B cell (primary cell): ENCODE data around the gene SELE.

ENCODE experiments used
- EZH2 ChIP-seq: IDR thresholded peaks from 2 replicates; pipeline ENCODE4 v1.6.1; 2012; ENCODE audit warnings: borderline replicate concordance, low read depth, mild to moderate bottlenecking, moderate library complexity, low read length; ENCODE audit not compliant: insufficient read depth, poor library complexity, severe bottlenecking
- TF ChIP-seq, protein P1 (sequence below): fragments of 200-600 bp; IDR thresholded peaks from one replicate; pipeline ENCODE4 v1.8.0; 2022; ENCODE audit warnings: antibody characterized with exemption, mild to moderate bottlenecking

DNA sequence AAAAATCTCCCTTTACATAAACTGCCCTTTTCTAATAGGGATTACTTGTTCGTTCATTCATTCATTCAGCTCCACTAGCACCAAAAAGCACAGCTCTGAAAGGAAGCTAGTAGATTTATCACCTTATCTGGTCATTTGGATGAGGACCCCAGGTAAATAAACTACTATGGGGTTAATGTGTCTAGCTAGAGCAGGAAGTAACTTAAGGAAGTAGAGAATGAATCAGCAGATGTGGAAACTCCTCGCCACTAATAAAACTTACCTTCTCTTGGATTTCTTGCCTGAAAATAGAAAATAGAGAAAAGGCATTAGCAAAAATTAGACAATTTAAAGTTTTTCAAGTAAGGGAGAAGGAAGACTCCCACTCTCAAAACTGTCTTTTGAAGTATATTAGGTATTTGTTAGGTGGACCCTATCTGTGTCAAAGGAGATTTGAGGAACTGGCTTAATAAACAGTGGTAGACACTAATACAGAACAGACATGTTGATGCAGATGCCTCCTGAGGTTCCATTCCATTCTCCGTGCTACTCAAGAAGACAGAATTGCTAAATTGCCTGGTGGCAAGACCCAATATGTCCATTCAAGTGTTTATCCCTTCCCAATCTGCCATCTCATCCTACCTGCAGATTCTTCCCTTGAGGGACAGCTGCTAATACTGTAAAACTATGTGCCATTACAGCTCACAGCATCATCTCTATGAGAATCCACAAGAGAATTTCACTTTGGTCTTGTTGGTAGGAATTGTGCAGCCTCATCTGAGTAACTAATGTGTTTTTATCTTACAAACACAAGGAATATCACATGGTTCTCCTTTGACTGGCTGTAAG, 37.4 kb downstream of the SELE start:
- TF ChIP-seq, protein P1, sequence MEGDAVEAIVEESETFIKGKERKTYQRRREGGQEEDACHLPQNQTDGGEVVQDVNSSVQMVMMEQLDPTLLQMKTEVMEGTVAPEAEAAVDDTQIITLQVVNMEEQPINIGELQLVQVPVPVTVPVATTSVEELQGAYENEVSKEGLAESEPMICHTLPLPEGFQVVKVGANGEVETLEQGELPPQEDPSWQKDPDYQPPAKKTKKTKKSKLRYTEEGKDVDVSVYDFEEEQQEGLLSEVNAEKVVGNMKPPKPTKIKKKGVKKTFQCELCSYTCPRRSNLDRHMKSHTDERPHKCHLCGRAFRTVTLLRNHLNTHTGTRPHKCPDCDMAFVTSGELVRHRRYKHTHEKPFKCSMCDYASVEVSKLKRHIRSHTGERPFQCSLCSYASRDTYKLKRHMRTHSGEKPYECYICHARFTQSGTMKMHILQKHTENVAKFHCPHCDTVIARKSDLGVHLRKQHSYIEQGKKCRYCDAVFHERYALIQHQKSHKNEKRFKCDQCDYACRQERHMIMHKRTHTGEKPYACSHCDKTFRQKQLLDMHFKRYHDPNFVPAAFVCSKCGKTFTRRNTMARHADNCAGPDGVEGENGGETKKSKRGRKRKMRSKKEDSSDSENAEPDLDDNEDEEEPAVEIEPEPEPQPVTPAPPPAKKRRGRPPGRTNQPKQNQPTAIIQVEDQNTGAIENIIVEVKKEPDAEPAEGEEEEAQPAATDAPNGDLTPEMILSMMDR = no peak
- no peak for TF ChIP-seq EZH2
